Breast epithelium (tissue), 4 donors: ENCODE measurements around the gene NKX2-2. TPM values are rescaled to one million over a fixed set of nuclear protein-coding genes. Genes with fewer than 3 reads are reported as not detected.
A peak's percentile ranks its signal among the peaks of the same experiment; 100 is the strongest.

Source experiments
- DNase-seq, 2 donors: peaks; one replicate each; pipeline ENCODE4 v3.0.0-alpha.2; 2019; ENCODE audit warnings: low spot score in 2 of 2
- H3K27ac ChIP-seq, 2 donors: fragments of 200-600 bp; sonication (generic) in 1 of 2; one replicate each; pipeline ENCODE4 v1.5.1; 2016 to 2019; ENCODE audit warnings: mild to moderate bottlenecking in 1 of 2
- H3K27me3 ChIP-seq, 2 donors: fragments of 200-600 bp; sonication (generic) in 1 of 2; one replicate each; pipeline versions ENCODE4 v1.5.1 to v1.6.0; 2017 to 2019; ENCODE audit warnings: control low read depth in 1 of 2, mild to moderate bottlenecking in 1 of 2
- H3K36me3 ChIP-seq: fragments of 200-600 bp; one replicate; pipeline ENCODE4 v1.5.1; 2019
- H3K4me1 ChIP-seq, 2 donors: fragments of 200-600 bp; sonication (generic); one replicate each; pipeline ENCODE4 v1.5.1; 2016 to 2019; ENCODE audit warnings: control low read depth in 1 of 2
- H3K4me3 ChIP-seq, 3 donors: fragments of 200-600 bp; sonication (generic); 1 replicate in 2 of 3; 2 replicates in 1 of 3; pipeline ENCODE4 v1.5.1; 2016 to 2019; ENCODE audit warnings: mild to moderate bottlenecking in 3 of 3, moderate library complexity in 2 of 3
- H3K9me3 ChIP-seq, 2 donors: fragments of 200-600 bp; sonication (generic) in 1 of 2; one replicate each; pipeline ENCODE4 v1.5.1; 2016 to 2019; ENCODE audit warnings: control low read depth in 1 of 2
- CTCF ChIP-seq, 3 donors: fragments of 450-650 bp; IDR thresholded peaks; one replicate each; pipeline ENCODE4 v1.5.1; 2016 to 2017; ENCODE audit warnings: antibody characterized with exemption in 3 of 3, mild to moderate bottlenecking in 3 of 3, moderate library complexity in 3 of 3
- POLR2A ChIP-seq: fragments of 450-650 bp; IDR thresholded peaks from one replicate; pipeline ENCODE4 v1.6.1; 2016; ENCODE audit warnings: antibody characterized with exemption, mild to moderate bottlenecking, moderate library complexity
- POLR2AphosphoS5 ChIP-seq, 3 donors: sonication (generic); formaldehyde crosslinking; IDR thresholded peaks; one replicate each; pipeline ENCODE4 v1.6.1; 2017; ENCODE audit warnings: antibody characterized with exemption in 3 of 3
- intact Hi-C: fragments of 100-400 bp; cut with DNase I; formaldehyde crosslinking; loops from one replicate; pipeline ENCODE4 v1.15.1; 2023; ENCODE audit warnings: low total_unique reads
- total RNA-seq, 3 donors: library from RNA; depleted of rRNA; stranded (reverse); fragments of >200 nt; gene quantifications; one replicate each; pipeline ENCODE4 v1.1.0, GENCODE V29; 2016

Gene NKX2-2
- total RNA-seq, 3 donors from 2014 or later = not detected

GRCh38 chr20:21515300-21516179 lies 1.7 kb upstream of the NKX2-2 start:
- Histone ChIP-seq H3K9me3 (no peaks in the 10 kb centered on the region), H3K27me3 (peaks cover 2 to 100% of the 10 kb centered on the region in 2 donors), H3K27ac (no peak overlapping the region), H3K4me1 (peaks cover 0 to 15% of the 10 kb centered on the region in 2 donors), H3K4me3 (peak overlapping the region in 1 of 3 donors; percentile 55), H3K36me3 (no peaks in the 10 kb centered on the region)
- no peak for DNase-seq
- intact Hi-C loops = no loop called here
- TF ChIP-seq POLR2A = no peak
- TF ChIP-seq CTCF (IDR thresholded peaks at IDR 0.05) = no peak
- no peak for TF ChIP-seq POLR2AphosphoS5 (IDR thresholded peaks at IDR 0.05)

GRCh38 chr20:21514553-21515251 lies 838 bp upstream of the NKX2-2 start:
- Histone ChIP-seq H3K9me3 (no peaks in the 10 kb centered on the region), H3K27ac (no peak overlapping the region), H3K4me3 (peak overlapping the region in 2 of 3 donors; percentile 14 to 55), H3K4me1 (peaks cover 0 to 15% of the 10 kb centered on the region in 2 donors), H3K27me3 (peaks cover 4 to 100% of the 10 kb centered on the region in 2 donors), H3K36me3 (no peaks in the 10 kb centered on the region)
- no peak for TF ChIP-seq CTCF (IDR thresholded peaks at IDR 0.05)
- no peak for TF ChIP-seq POLR2A
- TF ChIP-seq POLR2AphosphoS5 (IDR thresholded peaks at IDR 0.05) = no peak
- no peak for DNase-seq
- intact Hi-C loops = no loop called here

GRCh38 chr20:21513181-21513663 lies 642 bp downstream of the NKX2-2 start:
- intact Hi-C loops = no loop called here
- Histone ChIP-seq H3K4me1 (peaks cover 0 to 15% of the 10 kb centered on the region in 2 donors), H3K4me3 (peak overlapping the region; percentile 14 to 55 (median 18)), H3K9me3 (no peaks in the 10 kb centered on the region), H3K27me3 (peaks cover 8 to 100% of the 10 kb centered on the region in 2 donors), H3K36me3 (no peaks in the 10 kb centered on the region), H3K27ac (no peak overlapping the region)
- TF ChIP-seq POLR2AphosphoS5 (IDR thresholded peaks at IDR 0.05) (no peak), POLR2A (no peak), CTCF (IDR thresholded peaks at IDR 0.05) (no peak)
- DNase-seq = no peak

GRCh38 chr20:21512634-21513180 lies 1.2 kb downstream of the NKX2-2 start:
- intact Hi-C loops = no loop called here
- Histone ChIP-seq H3K36me3 (no peaks in the 10 kb centered on the region), H3K4me1 (peaks cover 0 to 15% of the 10 kb centered on the region in 2 donors), H3K9me3 (no peaks in the 10 kb centered on the region), H3K27me3 (peaks cover 8 to 100% of the 10 kb centered on the region in 2 donors), H3K4me3 (peak overlapping the region in 2 of 3 donors; percentile 30 to 55), H3K27ac (no peak overlapping the region)
- no peak for DNase-seq
- no peak for TF ChIP-seq CTCF (IDR thresholded peaks at IDR 0.05)
- no peak for TF ChIP-seq POLR2AphosphoS5 (IDR thresholded peaks at IDR 0.05)
- TF ChIP-seq POLR2A = no peak
